Measurements from ENCODE around the gene ATG7.
"Not testable (repeated sequence)": the region's sequence is repeated elsewhere in the genome, so short reads cannot be mapped to it uniquely, and the experiment has no call there.

The ATG7 gene

GRCh38 chr3:11450015-11450414 lies 177.8 kb downstream of the ATG7 start:
- DNase-seq = no peak
- intact Hi-C loops (cut with DNase I) = no loop called here

- intact Hi-C loops (cut with DNase I) = no loop called here
- no peak for DNase-seq
These were observed 180.1 kb downstream of the ATG7 start for GRCh38 chr3:11452312-11452711.

GRCh38 chr3:11452885-11453847 lies 181.0 kb downstream of the ATG7 start:
- intact Hi-C loops (cut with DNase I) = no loop called here
- DNase-seq = peak in 7 of 10 donors; percentile 18 to 84 (median 24)

GRCh38 chr3:11455956-11456355 lies 183.8 kb downstream of the ATG7 start:
- DNase-seq = no peak
- intact Hi-C loops (cut with DNase I) = no loop called here

- intact Hi-C loops (cut with DNase I) = no loop called here
- no peak for DNase-seq
These were observed 184.9 kb downstream of the ATG7 start for GRCh38 chr3:11457135-11457534.

- no peak for DNase-seq
- intact Hi-C loops (cut with DNase I) = no loop called here
These were observed 187.1 kb downstream of the ATG7 start for GRCh38 chr3:11459186-11459824.

- no peak for DNase-seq
- intact Hi-C loops (cut with DNase I) = no loop called here
These were observed 189.0 kb downstream of the ATG7 start for GRCh38 chr3:11461226-11461625.

GRCh38 chr3:11462673-11463072 lies 190.5 kb downstream of the ATG7 start:
- DNase-seq; intact Hi-C loops (cut with DNase I): not testable (repeated sequence)

GRCh38 chr3:11463591-11463990 lies 191.4 kb downstream of the ATG7 start:
- intact Hi-C loops (cut with DNase I) = no loop called here
- DNase-seq = no peak

- intact Hi-C loops (cut with DNase I) = no loop called here
- no peak for DNase-seq
These were observed 192.2 kb downstream of the ATG7 start for GRCh38 chr3:11464356-11464755.

GRCh38 chr3:11465744-11466616 lies 193.8 kb downstream of the ATG7 start:
- intact Hi-C loops (cut with DNase I) = no loop called here
- DNase-seq = no peak

GRCh38 chr3:11467875-11468274 lies 195.7 kb downstream of the ATG7 start:
- DNase-seq = no peak
- intact Hi-C loops (cut with DNase I) = no loop called here

GRCh38 chr3:11470031-11470853 lies 198.0 kb downstream of the ATG7 start:
- DNase-seq = no peak
- intact Hi-C loops (cut with DNase I) = no loop called here

- no peak for DNase-seq
- intact Hi-C loops (cut with DNase I) = no loop called here
These were observed 203.1 kb downstream of the ATG7 start for GRCh38 chr3:11475324-11475723.

GRCh38 chr3:11476735-11477144 lies 204.5 kb downstream of the ATG7 start:
- DNase-seq = no peak
- intact Hi-C loops (cut with DNase I) = no loop called here

- no peak for DNase-seq
- intact Hi-C loops (cut with DNase I) = no loop called here
These were observed 205.3 kb downstream of the ATG7 start for GRCh38 chr3:11477407-11477911.

- DNase-seq = no peak
- intact Hi-C loops (cut with DNase I) = no loop called here
These were observed 206.0 kb downstream of the ATG7 start for GRCh38 chr3:11478167-11478566.

- DNase-seq = no peak
- intact Hi-C loops (cut with DNase I) = no loop called here
These were observed 207.0 kb downstream of the ATG7 start for GRCh38 chr3:11479221-11479620.

- intact Hi-C loops (cut with DNase I) = no loop called here
- DNase-seq = no peak
These were observed 208.6 kb downstream of the ATG7 start for GRCh38 chr3:11480663-11481298.
